Panc1 (cell line): ENCODE results near the gene TCF7. TPM values are rescaled to one million over a fixed set of nuclear protein-coding genes. Genes with fewer than 3 reads are reported as not detected.

Experiments used
- ATAC-seq: fragments of 200-7000 bp; cut with Tn5 transposase; 2 replicates; pipeline ENCODE4 v1.9.1; 2020; ENCODE audit warnings: mild to moderate bottlenecking, moderate library complexity
- BruUV-seq: library from RNA; stranded (reverse); fragments of 400-500 nt; replicated peaks from 2 replicates; lab custom pipeline; 2021; lab: Mats Ljungman, UMichigan
- CTCF ChIA-PET: fragments of 300-600 bp; sonication (Branson Sonifier 250); formaldehyde crosslinking; loops from one replicate; lab custom pipeline; 2022; ENCODE audit warnings: antibody characterized with exemption; lab: Charles Lee
- POLR2A ChIA-PET: fragments of 300-600 bp; sonication (Branson Sonifier 250); formaldehyde crosslinking; loops from one replicate; lab custom pipeline; 2022; ENCODE audit warnings: antibody characterized with exemption; lab: Charles Lee
- DNase-seq: peaks from one replicate; pipeline ENCODE4 v3.0.0-alpha.2; 2010; ENCODE audit warnings: low read depth, low spot score
- H3K27ac ChIP-seq: 2 replicates; pipeline ENCODE4 v1.5.1; 2011; ENCODE audit warnings: mild to moderate bottlenecking, low read length, inconsistent platforms
- H3K27me3 ChIP-seq: fragments of 200-500 bp; sonication (Bioruptor generic); 2 replicates; pipeline ENCODE4 v1.6.0; 2014; ENCODE audit warnings: low read length, inconsistent platforms; ENCODE audit not compliant: control insufficient read depth, insufficient read depth
- H3K36me3 ChIP-seq: fragments of 200-500 bp; sonication (Bioruptor generic); 2 replicates; pipeline ENCODE4 v1.5.1; 2014; ENCODE audit warnings: inconsistent platforms, mild to moderate bottlenecking, low read length, moderate library complexity; ENCODE audit not compliant: control insufficient read depth, insufficient read depth
- H3K4me1 ChIP-seq: 2 replicates; pipeline ENCODE4 v1.5.1; 2011; ENCODE audit warnings: inconsistent platforms, mild to moderate bottlenecking, low read length, moderate library complexity; ENCODE audit not compliant: control insufficient read depth, insufficient read depth
- H3K4me3 ChIP-seq, 2 experiments: 2 replicates each; pipeline ENCODE4 v1.5.1; 2011 to 2012; ENCODE audit warnings: low read depth in 2 of 2, low read length in 2 of 2, mild to moderate bottlenecking in 2 of 2, inconsistent platforms in 1 of 2, moderate library complexity in 1 of 2
- H3K9me3 ChIP-seq: fragments of 200-500 bp; sonication (Bioruptor generic); 2 replicates; pipeline ENCODE4 v1.5.1; 2014; ENCODE audit warnings: low read depth, mild to moderate bottlenecking, inconsistent platforms, low read length, moderate library complexity; ENCODE audit not compliant: control insufficient read depth, insufficient read depth
- POLR2AphosphoS5 ChIP-seq: IDR thresholded peaks from 2 replicates; pipeline ENCODE4 v1.6.1; 2012; ENCODE audit warnings: mild to moderate bottlenecking, low read depth, low read length, moderate library complexity
- SIN3A ChIP-seq: IDR thresholded peaks from 2 replicates; pipeline ENCODE4 v1.6.1; 2012; ENCODE audit warnings: low read depth, mild to moderate bottlenecking, low read length, moderate library complexity, borderline replicate concordance; ENCODE audit not compliant: insufficient read depth
- TCF7L2 ChIP-seq: IDR thresholded peaks from 2 replicates; pipeline ENCODE4 v1.6.1; 2011; ENCODE audit warnings: mild to moderate bottlenecking, low read depth, low read length, inconsistent platforms
- in situ Hi-C: cut with HindIII; loops from 2 replicates; pipeline ENCODE4 v1.10.0; 2016; ENCODE audit warnings: low sequenced_read_pairs, low pct_unique_long_range_greater_than_20kb
- intact Hi-C: fragments of 100-400 bp; cut with micrococcal nuclease; formaldehyde crosslinking; loops from one replicate; pipeline ENCODE4 v1.10.0; 2022; ENCODE audit not compliant: unreplicated experiment
- total RNA-seq: library from RNA; stranded (reverse); gene quantifications from one replicate; pipeline ENCODE4 v1.2.1, GENCODE V29; 2021; ENCODE audit not compliant: unreplicated experiment
- TF ChIP-seq, protein P1 (sequence below): fragments of 450-650 bp; IDR thresholded peaks from 2 replicates; pipeline ENCODE4 v1.5.1; 2017; ENCODE audit warnings: mild to moderate bottlenecking
- TF ChIP-seq, protein P2 (sequence below), 2 experiments: IDR thresholded peaks; 2 replicates each; pipeline ENCODE4 v1.6.1; 2011 to 2012; ENCODE audit warnings: low read depth in 2 of 2, control low read depth in 1 of 2, low read length in 1 of 2, mild to moderate bottlenecking in 1 of 2, moderate library complexity in 1 of 2; ENCODE audit not compliant: insufficient read depth in 1 of 2

The TCF7 gene
- total RNA-seq, 1 experiment from 2014 or later = 24.0 TPM

DNA sequence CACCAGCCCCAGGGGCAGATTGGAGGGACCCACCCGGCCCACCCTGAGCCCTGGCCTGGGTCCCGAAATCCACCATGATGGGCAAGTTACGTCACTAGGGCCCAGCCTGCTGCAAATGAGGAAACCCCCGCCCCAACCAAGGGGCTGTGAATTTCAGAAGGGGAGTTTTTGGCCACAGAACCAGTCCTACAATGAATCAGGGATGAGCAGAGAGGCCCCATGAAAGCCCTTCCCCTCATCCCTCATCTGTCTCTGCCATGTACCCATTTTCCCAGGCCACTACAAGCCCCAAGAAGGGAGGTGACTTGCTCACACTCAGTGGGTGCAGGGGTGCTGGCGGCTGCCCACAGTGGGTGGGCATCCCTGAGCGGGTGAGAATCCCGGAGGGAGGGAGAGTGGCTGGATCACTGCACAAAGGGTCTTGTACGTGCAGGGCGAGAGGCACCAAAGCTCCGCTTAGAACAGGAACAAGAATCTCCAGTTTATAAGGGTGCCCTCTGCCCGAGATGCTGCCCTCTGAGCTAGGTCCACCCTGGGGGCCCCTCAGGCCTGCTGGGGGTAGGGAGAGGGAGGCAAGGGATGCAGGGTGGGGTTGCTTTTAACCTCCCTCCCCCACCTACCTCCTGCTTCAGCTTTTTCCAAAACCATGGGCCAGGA is 10.4 kb upstream of the TCF7 start:
- Histone ChIP-seq H3K4me3 (no peak overlapping the region), H3K4me1 (peaks cover 16% of the 10 kb centered on the region), H3K36me3 (no peaks in the 10 kb centered on the region), H3K27me3 (no peaks in the 10 kb centered on the region), H3K27ac (no peak overlapping the region), H3K9me3 (no peaks in the 10 kb centered on the region)
- no peak for TF ChIP-seq SIN3A
- no peak for TF ChIP-seq POLR2AphosphoS5
- TF ChIP-seq, protein P1, sequence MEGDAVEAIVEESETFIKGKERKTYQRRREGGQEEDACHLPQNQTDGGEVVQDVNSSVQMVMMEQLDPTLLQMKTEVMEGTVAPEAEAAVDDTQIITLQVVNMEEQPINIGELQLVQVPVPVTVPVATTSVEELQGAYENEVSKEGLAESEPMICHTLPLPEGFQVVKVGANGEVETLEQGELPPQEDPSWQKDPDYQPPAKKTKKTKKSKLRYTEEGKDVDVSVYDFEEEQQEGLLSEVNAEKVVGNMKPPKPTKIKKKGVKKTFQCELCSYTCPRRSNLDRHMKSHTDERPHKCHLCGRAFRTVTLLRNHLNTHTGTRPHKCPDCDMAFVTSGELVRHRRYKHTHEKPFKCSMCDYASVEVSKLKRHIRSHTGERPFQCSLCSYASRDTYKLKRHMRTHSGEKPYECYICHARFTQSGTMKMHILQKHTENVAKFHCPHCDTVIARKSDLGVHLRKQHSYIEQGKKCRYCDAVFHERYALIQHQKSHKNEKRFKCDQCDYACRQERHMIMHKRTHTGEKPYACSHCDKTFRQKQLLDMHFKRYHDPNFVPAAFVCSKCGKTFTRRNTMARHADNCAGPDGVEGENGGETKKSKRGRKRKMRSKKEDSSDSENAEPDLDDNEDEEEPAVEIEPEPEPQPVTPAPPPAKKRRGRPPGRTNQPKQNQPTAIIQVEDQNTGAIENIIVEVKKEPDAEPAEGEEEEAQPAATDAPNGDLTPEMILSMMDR = no peak
- TF ChIP-seq, protein P2, sequence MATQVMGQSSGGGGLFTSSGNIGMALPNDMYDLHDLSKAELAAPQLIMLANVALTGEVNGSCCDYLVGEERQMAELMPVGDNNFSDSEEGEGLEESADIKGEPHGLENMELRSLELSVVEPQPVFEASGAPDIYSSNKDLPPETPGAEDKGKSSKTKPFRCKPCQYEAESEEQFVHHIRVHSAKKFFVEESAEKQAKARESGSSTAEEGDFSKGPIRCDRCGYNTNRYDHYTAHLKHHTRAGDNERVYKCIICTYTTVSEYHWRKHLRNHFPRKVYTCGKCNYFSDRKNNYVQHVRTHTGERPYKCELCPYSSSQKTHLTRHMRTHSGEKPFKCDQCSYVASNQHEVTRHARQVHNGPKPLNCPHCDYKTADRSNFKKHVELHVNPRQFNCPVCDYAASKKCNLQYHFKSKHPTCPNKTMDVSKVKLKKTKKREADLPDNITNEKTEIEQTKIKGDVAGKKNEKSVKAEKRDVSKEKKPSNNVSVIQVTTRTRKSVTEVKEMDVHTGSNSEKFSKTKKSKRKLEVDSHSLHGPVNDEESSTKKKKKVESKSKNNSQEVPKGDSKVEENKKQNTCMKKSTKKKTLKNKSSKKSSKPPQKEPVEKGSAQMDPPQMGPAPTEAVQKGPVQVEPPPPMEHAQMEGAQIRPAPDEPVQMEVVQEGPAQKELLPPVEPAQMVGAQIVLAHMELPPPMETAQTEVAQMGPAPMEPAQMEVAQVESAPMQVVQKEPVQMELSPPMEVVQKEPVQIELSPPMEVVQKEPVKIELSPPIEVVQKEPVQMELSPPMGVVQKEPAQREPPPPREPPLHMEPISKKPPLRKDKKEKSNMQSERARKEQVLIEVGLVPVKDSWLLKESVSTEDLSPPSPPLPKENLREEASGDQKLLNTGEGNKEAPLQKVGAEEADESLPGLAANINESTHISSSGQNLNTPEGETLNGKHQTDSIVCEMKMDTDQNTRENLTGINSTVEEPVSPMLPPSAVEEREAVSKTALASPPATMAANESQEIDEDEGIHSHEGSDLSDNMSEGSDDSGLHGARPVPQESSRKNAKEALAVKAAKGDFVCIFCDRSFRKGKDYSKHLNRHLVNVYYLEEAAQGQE (IDR thresholded peaks at IDR 0.05; ENCODE audit: insufficient read depth in 1 of 2, low read depth in 2 of 2, low read length in 1 of 2) = no peak
- TF ChIP-seq TCF7L2 = no peak
- DNase-seq (no peak), ATAC-seq (no peak)
- in situ Hi-C loops (no loop called here), intact Hi-C loops (no loop called here)
- BruUV-seq = no TSS peak
- ChIA-PET CTCF (no interaction called here), POLR2A (interaction anchor here (1.0 kb wide), 1 partner anchor 8 kb away, joined by 3 read pairs; no protein-coding TSS in a partner anchor)

DNA sequence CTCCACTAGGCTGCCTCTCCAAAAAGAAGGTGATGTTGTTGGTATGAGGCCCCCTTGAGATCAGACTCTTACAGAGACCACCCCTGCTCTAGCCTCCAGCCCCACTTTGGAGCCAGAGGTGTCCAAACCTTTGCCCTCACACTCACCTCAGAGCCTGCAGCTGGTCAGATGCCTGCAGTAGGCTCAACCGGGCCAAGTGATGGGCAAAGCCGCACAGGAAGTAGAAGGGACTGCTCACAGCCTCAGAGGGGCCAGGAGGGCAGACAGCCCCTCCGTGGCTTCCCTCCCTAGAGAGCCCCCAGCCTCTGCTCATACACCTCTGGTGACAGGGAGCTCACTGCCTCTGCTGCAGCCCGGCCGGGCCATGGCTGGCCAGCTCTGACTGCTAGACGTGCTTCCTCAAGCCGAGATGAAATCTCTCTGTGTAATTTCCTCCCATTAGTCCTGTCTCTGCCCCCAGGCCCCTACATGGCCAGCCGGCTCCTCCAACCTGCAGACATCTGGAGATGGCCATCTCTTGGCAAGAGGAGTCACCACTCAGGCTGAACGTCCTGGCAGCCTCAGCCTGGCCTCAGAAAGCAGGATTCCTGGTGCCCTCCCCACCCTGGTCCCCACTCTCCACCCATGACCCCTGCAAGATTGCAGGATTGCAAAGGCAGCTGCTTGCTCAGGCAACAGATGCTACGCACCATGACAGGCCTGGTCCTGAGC is 7.3 kb upstream of the TCF7 start:
- ChIA-PET CTCF (interaction anchor here (0.6 to 1.2 kb wide), 2 partner anchors 12 to 33 kb away, joined by 3 to 7 read pairs; no protein-coding TSS in a partner anchor), POLR2A (no interaction called here)
- in situ Hi-C loops = no loop called here
- Histone ChIP-seq H3K4me3 (no peak overlapping the region), H3K27ac (no peak overlapping the region), H3K27me3 (no peaks in the 10 kb centered on the region), H3K36me3 (no peaks in the 10 kb centered on the region), H3K4me1 (no peaks in the 10 kb centered on the region; the same call in none of the 2 replicates), H3K9me3 (no peaks in the 10 kb centered on the region)
- intact Hi-C loops = no loop called here
- ATAC-seq (no peak), DNase-seq (no peak)
- no TSS peak for BruUV-seq
- no peak for TF ChIP-seq POLR2AphosphoS5
- no peak for TF ChIP-seq SIN3A
- TF ChIP-seq, protein P2 (IDR thresholded peaks at IDR 0.05; ENCODE audit: insufficient read depth in 1 of 2, low read depth in 2 of 2, low read length in 1 of 2) = no peak
- TF ChIP-seq TCF7L2 = no peak
- TF ChIP-seq, protein P1 = no peak
